ENCODE data around the gene PPOX. TPM values are rescaled to one million over a fixed set of nuclear protein-coding genes. Genes with fewer than 3 reads are reported as not detected.

The PPOX gene
- total RNA-seq, 2 donors from 2014 or later, result 46.4 to 47.2 TPM

DNA sequence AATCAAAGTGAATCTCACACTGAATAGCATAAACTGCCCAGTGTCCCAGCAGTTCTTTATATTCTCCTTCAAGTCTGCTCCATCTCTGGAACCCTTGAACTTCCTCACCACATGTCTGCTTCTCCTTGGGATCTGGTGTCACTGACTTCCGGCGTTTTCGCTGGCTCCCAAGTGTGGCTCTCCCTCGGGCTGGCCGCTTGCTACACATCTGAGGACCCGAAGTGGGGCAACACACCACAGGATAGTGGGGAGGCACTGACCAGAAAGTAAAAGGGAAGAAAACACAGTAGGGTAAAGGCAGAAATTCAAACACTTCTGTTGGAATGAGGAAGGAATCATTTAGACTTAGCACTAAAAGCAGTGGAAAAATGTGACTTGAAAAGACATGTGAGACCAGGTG lies 43.3 kb upstream of the PPOX start:
- Mint-ChIP-seq H3K36me3 (ENCODE audit: low read depth) (peaks cover 74% of the 10 kb centered on the region), H3K27me3 (ENCODE audit: insufficient read depth) (no peaks in the 10 kb centered on the region), H3K9me3 (no peaks in the 10 kb centered on the region), H3K4me1 (peaks cover 14% of the 10 kb centered on the region), H3K4me3 (no peak overlapping the region), H3K27ac (no peak overlapping the region)
- Histone ChIP-seq H3K9ac (ENCODE audit: extremely low read depth, low read length, poor library complexity, severe bottlenecking) (no peak overlapping the region), H3K27me3 (ENCODE audit: control insufficient read depth, insufficient read depth, low read length, poor library complexity, severe bottlenecking) (no peaks in the 10 kb centered on the region), H3K9me3 (ENCODE audit: control insufficient read depth, low read length) (no peaks in the 10 kb centered on the region), H3K4me3 (ENCODE audit: low read length) (no peak overlapping the region), H3K4me1 (ENCODE audit: control insufficient read depth, insufficient read depth, low read length) (peaks cover 8% of the 10 kb centered on the region), H3K36me3 (ENCODE audit: control insufficient read depth, insufficient read depth, low read length) (peaks cover 78% of the 10 kb centered on the region), H3K27ac (ENCODE audit: low read depth, low read length) (no peak overlapping the region)
- WGBS, 2 experiments (ENCODE audit: insufficient coverage in 1 of 2, insufficient read length in 1 of 2), result 90 to 94% methylated on average over 2 to 6 of the region's 6 CpGs
- no peak for DNase-seq
- TF ChIP-seq, protein P1, sequence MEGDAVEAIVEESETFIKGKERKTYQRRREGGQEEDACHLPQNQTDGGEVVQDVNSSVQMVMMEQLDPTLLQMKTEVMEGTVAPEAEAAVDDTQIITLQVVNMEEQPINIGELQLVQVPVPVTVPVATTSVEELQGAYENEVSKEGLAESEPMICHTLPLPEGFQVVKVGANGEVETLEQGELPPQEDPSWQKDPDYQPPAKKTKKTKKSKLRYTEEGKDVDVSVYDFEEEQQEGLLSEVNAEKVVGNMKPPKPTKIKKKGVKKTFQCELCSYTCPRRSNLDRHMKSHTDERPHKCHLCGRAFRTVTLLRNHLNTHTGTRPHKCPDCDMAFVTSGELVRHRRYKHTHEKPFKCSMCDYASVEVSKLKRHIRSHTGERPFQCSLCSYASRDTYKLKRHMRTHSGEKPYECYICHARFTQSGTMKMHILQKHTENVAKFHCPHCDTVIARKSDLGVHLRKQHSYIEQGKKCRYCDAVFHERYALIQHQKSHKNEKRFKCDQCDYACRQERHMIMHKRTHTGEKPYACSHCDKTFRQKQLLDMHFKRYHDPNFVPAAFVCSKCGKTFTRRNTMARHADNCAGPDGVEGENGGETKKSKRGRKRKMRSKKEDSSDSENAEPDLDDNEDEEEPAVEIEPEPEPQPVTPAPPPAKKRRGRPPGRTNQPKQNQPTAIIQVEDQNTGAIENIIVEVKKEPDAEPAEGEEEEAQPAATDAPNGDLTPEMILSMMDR (conservative IDR thresholded peaks at IDR 0.05), result no peak

DNA sequence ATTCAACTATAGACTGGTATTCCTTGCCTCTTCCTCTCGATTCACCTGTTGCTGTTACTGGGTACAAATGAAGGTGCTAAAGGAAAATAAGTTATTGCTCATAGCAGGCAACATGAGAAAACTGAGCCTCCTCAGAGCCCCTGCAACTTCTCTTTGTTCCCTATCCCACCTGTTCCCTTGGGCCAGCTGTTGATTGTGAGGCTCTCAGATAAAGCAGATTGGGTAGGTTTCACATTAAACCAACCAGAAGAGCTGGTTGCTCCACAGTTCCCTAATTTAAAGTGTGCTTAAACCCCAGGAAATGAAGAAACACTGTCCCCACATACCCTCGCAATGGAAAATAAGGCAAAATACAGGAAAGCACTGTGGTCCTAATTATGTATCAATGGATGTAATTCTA lies 38.6 kb upstream of the PPOX start:
- Mint-ChIP-seq H3K4me3 (no peak overlapping the region), H3K9me3 (no peaks in the 10 kb centered on the region), H3K27me3 (ENCODE audit: insufficient read depth) (no peaks in the 10 kb centered on the region), H3K27ac (no peak overlapping the region), H3K4me1 (peaks cover 20% of the 10 kb centered on the region), H3K36me3 (ENCODE audit: low read depth) (peaks cover 61% of the 10 kb centered on the region)
- no peak for DNase-seq
- H3K36me3 ChIP-seq (ENCODE audit: control insufficient read depth, insufficient read depth, low read length), result peaks cover 68% of the 10 kb centered on the region
- TF ChIP-seq, protein P1 (conservative IDR thresholded peaks at IDR 0.05), result no peak
- H3K4me3 ChIP-seq (ENCODE audit: low read length), result no peak overlapping the region
- no peak overlapping the region for H3K9ac ChIP-seq (ENCODE audit: extremely low read depth, low read length, poor library complexity, severe bottlenecking)
- 93 to 100% methylated on average over 2 of the region's 2 CpGs for WGBS, 2 experiments (ENCODE audit: insufficient coverage in 1 of 2, insufficient read length in 1 of 2)
- H3K4me1 ChIP-seq (ENCODE audit: control insufficient read depth, insufficient read depth, low read length), result no peaks in the 10 kb centered on the region
- H3K27ac ChIP-seq (ENCODE audit: low read depth, low read length), result no peak overlapping the region
- H3K27me3 ChIP-seq (ENCODE audit: control insufficient read depth, insufficient read depth, low read length, poor library complexity, severe bottlenecking), result no peaks in the 10 kb centered on the region
- no peaks in the 10 kb centered on the region for H3K9me3 ChIP-seq (ENCODE audit: control insufficient read depth, low read length)

DNA sequence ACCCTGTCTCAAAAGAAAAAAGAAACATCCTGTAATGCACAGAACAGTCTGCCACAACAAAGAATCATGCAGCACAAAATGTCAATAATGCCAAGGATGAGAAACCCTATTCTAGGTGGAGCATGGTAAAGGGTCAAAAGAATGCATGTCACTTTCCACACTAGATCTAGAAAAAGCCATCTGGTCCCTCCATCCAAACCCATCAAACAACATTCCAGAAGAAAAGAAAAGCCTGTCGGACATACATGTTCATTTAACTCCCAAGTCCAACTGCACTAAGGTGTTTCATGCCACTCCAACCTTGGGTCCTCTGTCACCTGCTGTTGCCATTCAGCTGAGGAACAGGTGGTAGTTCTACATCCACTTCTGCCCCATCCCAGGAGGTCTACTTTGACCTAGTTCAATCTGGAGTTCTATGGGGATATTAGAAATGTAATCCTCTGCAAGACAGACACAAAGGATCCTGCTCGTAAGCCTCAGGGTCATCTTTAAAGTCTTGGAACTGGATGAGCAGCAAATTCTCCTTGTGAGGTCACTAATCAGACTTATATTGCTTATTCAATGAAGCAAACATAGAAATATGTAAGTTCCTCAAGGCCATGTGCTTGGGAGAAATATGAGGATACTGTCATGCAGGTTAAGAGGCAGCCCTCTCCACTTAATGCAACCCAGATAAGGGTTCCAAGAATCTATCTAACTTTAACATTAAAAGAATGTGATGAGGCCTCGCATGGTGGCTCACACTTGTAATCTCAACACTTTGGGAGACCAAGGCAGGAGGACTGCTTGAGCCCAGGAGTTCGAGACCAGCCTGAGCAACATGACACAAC lies 37.4 kb upstream of the PPOX start:
- no peaks in the 10 kb centered on the region for H3K27me3 ChIP-seq (ENCODE audit: control insufficient read depth, insufficient read depth, low read length, poor library complexity, severe bottlenecking)
- H3K9me3 Mint-ChIP-seq, result no peaks in the 10 kb centered on the region
- no peak overlapping the region for H3K4me3 ChIP-seq (ENCODE audit: low read length)
- H3K9me3 ChIP-seq (ENCODE audit: control insufficient read depth, low read length), result no peaks in the 10 kb centered on the region
- H3K4me1 ChIP-seq (ENCODE audit: control insufficient read depth, insufficient read depth, low read length), result no peaks in the 10 kb centered on the region
- H3K27me3 Mint-ChIP-seq (ENCODE audit: insufficient read depth), result no peaks in the 10 kb centered on the region
- no peak overlapping the region for H3K4me3 Mint-ChIP-seq
- no peak overlapping the region for H3K27ac ChIP-seq (ENCODE audit: low read depth, low read length)
- no peak for DNase-seq
- peaks cover 20% of the 10 kb centered on the region for H3K4me1 Mint-ChIP-seq
- 98 to 100% methylated on average over 1 to 4 of the region's 4 CpGs for WGBS, 2 experiments (ENCODE audit: insufficient coverage in 1 of 2, insufficient read length in 1 of 2)
- peaks cover 49% of the 10 kb centered on the region for H3K36me3 Mint-ChIP-seq (ENCODE audit: low read depth)
- no peak overlapping the region for H3K27ac Mint-ChIP-seq
- TF ChIP-seq, protein P1 (conservative IDR thresholded peaks at IDR 0.05), result no peak
- H3K9ac ChIP-seq (ENCODE audit: extremely low read depth, low read length, poor library complexity, severe bottlenecking), result no peak overlapping the region
- peaks cover 60% of the 10 kb centered on the region for H3K36me3 ChIP-seq (ENCODE audit: control insufficient read depth, insufficient read depth, low read length)

Measured in endodermal cell (in vitro differentiated cells).